Measurements from ENCODE around the gene DPP6. TPM values are rescaled to one million over a fixed set of nuclear protein-coding genes. Genes with fewer than 3 reads are reported as not detected.

DPP6 gene
- total RNA-seq, 1 donor from 2014 or later = 2.2 TPM

DNA sequence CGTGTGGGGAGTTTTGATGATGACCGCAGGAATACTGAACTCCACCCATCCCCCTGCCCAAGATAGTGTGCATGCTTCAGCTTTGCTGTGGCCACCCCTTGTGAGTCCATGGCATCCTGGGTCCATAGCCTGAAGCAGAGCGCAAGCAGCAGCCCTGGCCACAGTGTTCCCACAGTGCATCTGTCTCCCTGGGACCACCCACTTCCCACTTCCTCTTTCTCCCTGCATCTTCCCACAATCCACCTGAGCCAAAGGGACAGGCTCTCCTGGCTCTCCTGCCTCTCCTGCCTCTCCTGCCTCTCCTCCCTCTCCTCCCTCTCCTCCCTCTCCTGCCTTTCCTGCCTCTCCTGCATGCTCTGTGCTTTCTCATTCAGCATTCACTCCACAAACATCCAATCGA, 800.0 kb downstream of the DPP6 start:
- Mint-ChIP-seq H3K4me1 (no peaks in the 10 kb centered on the region), H3K27ac (ENCODE audit: unreplicated experiment) (no peak overlapping the region), H3K36me3 (ENCODE audit: low read depth) (no peaks in the 10 kb centered on the region), H3K9me3 (peaks cover 10% of the 10 kb centered on the region), H3K27me3 (ENCODE audit: low read depth) (peaks cover 15% of the 10 kb centered on the region), H3K4me3 (no peak overlapping the region)
- no peak for DNase-seq (ENCODE audit: low read depth, low spot score)
- TF ChIP-seq, protein P1, sequence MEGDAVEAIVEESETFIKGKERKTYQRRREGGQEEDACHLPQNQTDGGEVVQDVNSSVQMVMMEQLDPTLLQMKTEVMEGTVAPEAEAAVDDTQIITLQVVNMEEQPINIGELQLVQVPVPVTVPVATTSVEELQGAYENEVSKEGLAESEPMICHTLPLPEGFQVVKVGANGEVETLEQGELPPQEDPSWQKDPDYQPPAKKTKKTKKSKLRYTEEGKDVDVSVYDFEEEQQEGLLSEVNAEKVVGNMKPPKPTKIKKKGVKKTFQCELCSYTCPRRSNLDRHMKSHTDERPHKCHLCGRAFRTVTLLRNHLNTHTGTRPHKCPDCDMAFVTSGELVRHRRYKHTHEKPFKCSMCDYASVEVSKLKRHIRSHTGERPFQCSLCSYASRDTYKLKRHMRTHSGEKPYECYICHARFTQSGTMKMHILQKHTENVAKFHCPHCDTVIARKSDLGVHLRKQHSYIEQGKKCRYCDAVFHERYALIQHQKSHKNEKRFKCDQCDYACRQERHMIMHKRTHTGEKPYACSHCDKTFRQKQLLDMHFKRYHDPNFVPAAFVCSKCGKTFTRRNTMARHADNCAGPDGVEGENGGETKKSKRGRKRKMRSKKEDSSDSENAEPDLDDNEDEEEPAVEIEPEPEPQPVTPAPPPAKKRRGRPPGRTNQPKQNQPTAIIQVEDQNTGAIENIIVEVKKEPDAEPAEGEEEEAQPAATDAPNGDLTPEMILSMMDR (conservative IDR thresholded peaks at IDR 0.05) = no peak

DNA sequence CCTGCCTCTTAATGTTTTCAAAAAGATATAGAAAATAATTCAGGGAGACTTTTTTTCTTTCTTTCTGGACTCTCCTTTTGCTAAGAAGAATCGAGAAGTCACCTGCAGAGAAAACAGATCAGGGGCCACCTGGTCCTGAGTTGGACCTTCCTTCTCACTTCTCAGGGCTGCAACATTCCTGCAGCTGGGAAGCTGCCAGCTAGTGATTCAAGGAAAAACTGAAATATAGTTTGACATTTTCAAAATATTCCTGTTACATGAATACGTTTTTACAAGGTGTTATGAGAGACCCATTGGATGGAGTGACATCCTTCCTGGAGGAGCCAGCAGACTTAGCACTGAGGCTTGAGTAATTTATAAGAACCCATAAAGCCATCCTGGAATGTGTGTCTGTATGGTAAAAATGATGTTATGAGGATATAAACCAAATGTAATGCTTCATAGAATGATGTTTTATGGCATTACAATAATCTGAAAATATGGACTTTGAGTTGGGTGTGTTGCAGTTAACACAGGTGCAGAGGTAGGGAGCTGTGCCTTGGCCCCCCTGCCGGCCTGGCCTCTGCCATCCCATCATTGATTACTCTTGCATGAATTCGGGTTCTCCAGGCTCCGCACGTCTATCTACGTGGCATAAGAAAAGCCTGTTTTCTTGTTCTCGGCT, 801.0 kb downstream of the DPP6 start:
- peak overlapping the region; percentile 57 for H3K27ac Mint-ChIP-seq (ENCODE audit: unreplicated experiment)

DNA sequence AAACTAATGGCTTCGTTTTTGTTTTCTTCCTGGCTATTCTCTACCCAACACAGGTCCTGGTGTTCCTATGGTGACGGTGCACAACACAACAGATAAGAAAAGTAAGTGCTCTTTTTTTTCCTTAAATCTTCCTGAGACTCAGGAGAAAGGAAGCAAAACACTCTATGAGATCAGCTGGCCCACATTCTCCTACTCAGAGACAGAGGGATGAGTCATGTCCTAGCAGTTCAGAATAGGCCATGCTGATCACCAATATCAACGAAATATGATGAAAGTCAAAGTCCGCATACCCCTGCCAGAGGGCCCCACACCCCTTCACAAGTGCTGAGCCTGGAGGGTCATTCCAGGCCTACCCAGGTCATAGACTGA, 801.5 kb downstream of the DPP6 start:
- DNase-seq (ENCODE audit: low read depth, low spot score) = no peak
- Mint-ChIP-seq H3K27ac (ENCODE audit: unreplicated experiment) (peak overlapping the region; percentile 57), H3K4me3 (no peak overlapping the region), H3K27me3 (ENCODE audit: low read depth) (peaks cover 6% of the 10 kb centered on the region), H3K36me3 (ENCODE audit: low read depth) (no peaks in the 10 kb centered on the region), H3K9me3 (peaks cover 10% of the 10 kb centered on the region), H3K4me1 (no peaks in the 10 kb centered on the region)
- TF ChIP-seq, protein P1 (conservative IDR thresholded peaks at IDR 0.05) = no peak

More for the DNA sequence above, 801.0 kb downstream of the DPP6 start:
- no peaks in the 10 kb centered on the region for H3K36me3 Mint-ChIP-seq (ENCODE audit: low read depth)
- H3K9me3 Mint-ChIP-seq = peaks cover 10% of the 10 kb centered on the region
- H3K4me1 Mint-ChIP-seq = no peaks in the 10 kb centered on the region
- H3K4me3 Mint-ChIP-seq = no peak overlapping the region
- H3K27me3 Mint-ChIP-seq (ENCODE audit: low read depth) = peaks cover 9% of the 10 kb centered on the region
- TF ChIP-seq, protein P1 (conservative IDR thresholded peaks at IDR 0.05) = no peak
- DNase-seq (ENCODE audit: low read depth, low spot score) = no peak

DNA sequence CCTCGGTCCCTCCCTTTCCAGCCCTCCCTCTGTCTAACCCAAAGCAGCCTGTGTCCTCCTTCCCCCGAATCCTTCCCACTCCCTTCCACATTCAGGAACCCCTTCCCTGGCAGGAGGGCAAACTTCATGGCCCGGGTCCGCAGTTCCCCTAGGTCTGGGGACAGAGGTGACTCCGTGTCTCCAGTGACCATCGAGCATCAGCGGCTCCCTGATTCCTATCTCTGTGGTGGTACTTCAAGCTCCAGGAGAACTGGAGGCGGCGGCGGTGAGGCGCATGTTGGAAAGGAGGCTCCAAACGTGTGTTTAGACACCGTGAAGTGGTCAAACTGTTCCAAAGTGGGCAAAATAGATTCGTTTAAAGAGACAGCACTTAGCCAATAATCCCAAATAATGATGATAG, 802.6 kb downstream of the DPP6 start:
- Mint-ChIP-seq H3K4me3 (no peak overlapping the region), H3K4me1 (no peaks in the 10 kb centered on the region), H3K36me3 (ENCODE audit: low read depth) (no peaks in the 10 kb centered on the region), H3K27me3 (ENCODE audit: low read depth) (peaks cover 6% of the 10 kb centered on the region), H3K9me3 (peaks cover 10% of the 10 kb centered on the region), H3K27ac (ENCODE audit: unreplicated experiment) (no peak overlapping the region)
- TF ChIP-seq, protein P1 (conservative IDR thresholded peaks at IDR 0.05) = no peak
- no peak for DNase-seq (ENCODE audit: low read depth, low spot score)

DNA sequence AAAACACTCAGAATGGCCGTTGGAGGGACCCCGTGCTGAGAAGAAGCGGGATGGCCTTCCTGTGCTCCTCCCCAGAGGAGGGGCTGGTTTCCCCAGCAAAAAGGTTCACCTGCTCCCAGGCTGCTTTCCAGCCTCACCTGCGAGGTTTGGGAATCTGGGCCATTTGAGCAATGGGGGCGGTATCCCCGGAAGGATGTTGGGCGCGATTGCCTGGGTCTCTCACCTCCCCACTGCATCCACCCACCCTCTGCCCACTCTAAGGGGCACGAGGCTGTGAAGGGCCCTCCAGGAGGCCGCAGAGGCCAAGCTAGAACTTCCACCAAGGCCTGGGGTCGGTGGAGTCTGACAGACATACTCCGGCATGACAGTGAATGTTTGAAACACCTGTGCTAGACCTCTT, 803.2 kb downstream of the DPP6 start:
- no peak overlapping the region for H3K4me3 Mint-ChIP-seq
- TF ChIP-seq, protein P1 (conservative IDR thresholded peaks at IDR 0.05) = no peak
- no peaks in the 10 kb centered on the region for H3K4me1 Mint-ChIP-seq
- DNase-seq (ENCODE audit: low read depth, low spot score) = no peak
- no peak overlapping the region for H3K27ac Mint-ChIP-seq (ENCODE audit: unreplicated experiment)
- H3K36me3 Mint-ChIP-seq (ENCODE audit: low read depth) = no peaks in the 10 kb centered on the region
- H3K9me3 Mint-ChIP-seq = peaks cover 8% of the 10 kb centered on the region
- H3K27me3 Mint-ChIP-seq (ENCODE audit: low read depth) = peaks cover 4% of the 10 kb centered on the region
